ES-I3 (cell line): Measurements from ENCODE around the gene CCDC93.

ENCODE experiments used
- H3K36me3 ChIP-seq: 2 replicates; pipeline ENCODE4 v1.6.1; 2013; ENCODE audit warnings: mild to moderate bottlenecking, low read length, control low read depth, moderate library complexity; ENCODE audit not compliant: insufficient read depth
- H3K4me1 ChIP-seq: 2 replicates; pipeline ENCODE4 v1.6.1; 2013; ENCODE audit warnings: mild to moderate bottlenecking, control low read depth, low read length; ENCODE audit not compliant: insufficient read depth
- H3K9ac ChIP-seq: 2 replicates; pipeline ENCODE4 v1.6.1; 2013; ENCODE audit warnings: low read depth, mild to moderate bottlenecking, low read length, moderate library complexity
- H3K9me3 ChIP-seq: 2 replicates; pipeline ENCODE4 v1.6.1; 2013; ENCODE audit warnings: mild to moderate bottlenecking, low read length, moderate library complexity; ENCODE audit not compliant: control insufficient read depth, insufficient read depth

Gene CCDC93

DNA sequence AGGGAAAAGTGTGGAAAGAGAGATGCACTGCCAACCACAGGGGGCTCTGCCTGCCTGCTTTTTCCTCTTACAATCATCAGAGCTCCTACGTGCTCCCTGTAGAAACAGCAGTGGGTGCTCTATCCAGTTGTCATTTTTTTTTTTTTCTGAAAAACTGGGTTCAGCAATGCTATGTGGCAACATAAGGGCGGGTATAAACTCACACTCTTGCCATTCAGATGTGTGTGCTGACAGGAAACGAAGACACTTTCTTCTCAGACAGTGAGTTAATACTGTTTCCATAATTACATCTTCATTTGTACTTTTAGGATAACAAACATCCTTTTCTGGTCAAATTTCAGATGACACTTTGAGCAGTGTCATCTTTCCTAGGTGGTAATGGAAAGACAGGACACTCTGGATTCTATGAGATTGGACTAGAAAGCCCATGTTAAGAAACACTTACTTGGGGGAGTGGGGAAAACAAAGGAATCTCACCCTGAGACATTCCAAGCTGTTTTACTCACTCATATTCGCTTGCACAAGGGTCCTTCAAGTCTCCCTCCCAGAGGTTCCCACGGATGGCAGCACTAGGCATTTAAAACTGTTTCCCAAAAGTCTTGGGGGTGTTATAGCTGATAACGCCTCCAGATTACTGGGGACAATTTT is 41.3 kb downstream of the CCDC93 start:
- Histone ChIP-seq H3K36me3 (peaks cover 3% of the 10 kb centered on the region; the same call in 1 of the 2 replicates), H3K4me1 (no peaks in the 10 kb centered on the region), H3K9ac (no peak overlapping the region), H3K9me3 (no peaks in the 10 kb centered on the region)

DNA sequence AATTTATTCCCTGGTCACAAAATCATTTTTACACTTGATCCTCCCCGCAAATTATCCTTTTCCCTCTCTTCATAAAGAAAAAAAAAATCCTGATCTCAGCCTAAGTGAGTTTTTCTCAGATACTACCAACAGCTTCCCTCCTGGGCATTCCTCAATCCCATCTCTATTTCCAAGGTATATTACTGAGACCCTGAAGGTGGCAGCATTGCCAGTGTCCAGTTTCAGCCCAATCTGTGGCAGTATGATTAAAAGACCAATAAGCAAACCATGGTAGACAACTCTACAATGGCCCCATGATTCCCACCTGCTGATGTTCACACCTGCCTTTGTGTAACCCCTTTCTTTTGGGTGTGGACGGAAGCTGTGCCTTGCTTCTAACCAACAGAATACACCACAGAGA is 45.1 kb downstream of the CCDC93 start:
- Histone ChIP-seq H3K9me3 (no peaks in the 10 kb centered on the region), H3K4me1 (no peaks in the 10 kb centered on the region), H3K9ac (no peak overlapping the region), H3K36me3 (peaks cover under 1% of the 10 kb centered on the region; the same call in 1 of the 2 replicates)

DNA sequence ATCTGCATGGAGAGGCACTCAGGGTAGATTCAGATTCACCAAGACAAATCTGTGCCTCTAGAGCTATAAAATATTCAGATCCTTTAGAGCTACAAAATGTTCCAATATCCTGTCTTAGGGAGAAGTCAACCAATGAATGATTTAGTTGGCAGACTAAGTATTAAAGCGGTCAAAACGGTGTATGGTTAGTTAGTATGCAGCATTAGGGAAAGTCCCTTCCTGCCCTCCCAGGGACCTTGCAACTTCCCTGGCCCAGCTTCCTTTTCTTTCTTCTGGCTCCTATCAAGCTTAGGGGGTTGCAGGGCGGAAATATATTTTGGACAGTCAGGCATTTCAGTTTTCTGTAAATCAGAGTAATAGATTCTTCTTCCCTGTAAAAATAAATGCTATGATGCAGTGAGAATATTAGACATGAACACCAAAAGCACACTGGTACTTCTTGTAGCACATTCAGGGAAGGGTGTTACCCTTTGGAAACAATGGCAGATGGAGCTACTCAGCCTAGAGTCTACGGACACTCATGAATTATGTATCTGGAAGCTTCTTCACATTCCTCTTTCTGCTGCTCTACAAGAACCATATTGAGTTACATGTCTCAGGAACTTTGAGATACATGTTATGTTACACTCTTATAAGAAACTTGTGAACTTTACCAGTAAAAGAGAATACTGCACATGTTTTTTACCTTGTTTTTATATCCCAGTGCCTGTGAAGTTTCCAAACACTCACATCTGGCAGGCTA is 45.7 kb downstream of the CCDC93 start:
- H3K36me3 ChIP-seq, result no peaks in the 10 kb centered on the region

DNA sequence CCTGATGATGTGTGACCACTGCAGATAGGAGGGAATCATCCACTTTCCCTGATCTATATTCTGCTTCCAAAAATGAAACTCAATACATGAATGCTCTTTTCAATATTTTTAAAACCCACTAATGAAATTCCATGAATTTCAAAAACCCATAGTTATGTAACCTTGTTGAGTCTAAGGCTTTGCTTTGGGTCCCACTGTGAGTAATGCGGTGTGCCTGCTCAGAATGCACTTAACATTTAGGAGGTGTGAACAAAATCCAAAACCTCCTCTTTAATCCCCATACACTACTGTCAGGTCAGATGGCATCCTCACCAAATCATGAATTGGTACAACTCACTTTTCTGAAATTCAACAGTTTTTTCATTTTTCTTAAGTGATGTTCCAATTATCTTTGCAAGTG is 50.4 kb downstream of the CCDC93 start:
- peaks cover 2% of the 10 kb centered on the region; the same call in 1 of the 2 replicates for H3K36me3 ChIP-seq
- H3K9me3 ChIP-seq, result no peaks in the 10 kb centered on the region
- H3K4me1 ChIP-seq, result no peaks in the 10 kb centered on the region
- H3K9ac ChIP-seq, result no peak overlapping the region

More for the DNA sequence above, 45.7 kb downstream of the CCDC93 start:
- Histone ChIP-seq H3K9ac (no peak overlapping the region), H3K4me1 (no peaks in the 10 kb centered on the region), H3K9me3 (no peaks in the 10 kb centered on the region)

DNA sequence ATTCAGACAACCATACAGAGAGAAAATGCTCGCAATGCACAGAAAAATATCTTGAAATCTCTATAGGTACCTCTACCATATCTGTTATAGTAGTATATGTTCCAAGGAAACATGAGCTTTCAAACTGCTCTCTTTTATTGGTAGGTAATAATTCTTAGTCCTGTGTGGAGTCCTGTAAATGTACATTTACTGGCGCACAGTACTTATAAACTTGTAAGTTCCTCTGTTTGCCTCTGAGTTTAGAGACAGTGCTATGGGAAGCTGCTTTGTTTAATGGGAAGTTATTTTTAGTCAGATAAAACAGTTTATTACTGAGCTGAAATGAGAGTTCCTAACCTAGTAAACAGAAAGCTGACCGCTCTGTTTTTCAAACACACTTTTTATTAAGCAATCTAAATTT is 52.7 kb downstream of the CCDC93 start:
- Histone ChIP-seq H3K36me3 (peaks cover 5% of the 10 kb centered on the region), H3K9me3 (no peaks in the 10 kb centered on the region), H3K4me1 (no peaks in the 10 kb centered on the region), H3K9ac (no peak overlapping the region)

DNA sequence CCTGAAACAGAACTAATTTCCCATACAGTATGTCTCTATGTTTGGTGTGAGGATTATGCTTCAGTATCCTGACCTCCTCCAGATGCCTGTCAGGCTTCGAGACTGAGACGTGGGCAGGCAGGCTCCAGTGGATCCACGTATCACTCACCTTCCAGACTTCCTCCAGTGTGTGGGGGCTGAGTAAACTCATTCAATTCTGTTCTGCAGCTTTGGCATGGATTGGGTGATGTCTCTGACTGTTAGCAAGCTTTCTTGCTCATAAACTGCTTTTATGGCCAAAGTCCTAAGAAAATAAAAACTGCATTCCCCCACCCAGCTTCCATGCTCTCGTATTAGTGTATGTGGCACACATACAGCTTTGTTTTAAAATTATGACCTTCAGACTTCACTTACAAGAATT is 53.6 kb downstream of the CCDC93 start:
- H3K36me3 ChIP-seq, result peaks cover 5% of the 10 kb centered on the region
- no peaks in the 10 kb centered on the region for H3K4me1 ChIP-seq
- no peaks in the 10 kb centered on the region for H3K9me3 ChIP-seq
- no peak overlapping the region for H3K9ac ChIP-seq

DNA sequence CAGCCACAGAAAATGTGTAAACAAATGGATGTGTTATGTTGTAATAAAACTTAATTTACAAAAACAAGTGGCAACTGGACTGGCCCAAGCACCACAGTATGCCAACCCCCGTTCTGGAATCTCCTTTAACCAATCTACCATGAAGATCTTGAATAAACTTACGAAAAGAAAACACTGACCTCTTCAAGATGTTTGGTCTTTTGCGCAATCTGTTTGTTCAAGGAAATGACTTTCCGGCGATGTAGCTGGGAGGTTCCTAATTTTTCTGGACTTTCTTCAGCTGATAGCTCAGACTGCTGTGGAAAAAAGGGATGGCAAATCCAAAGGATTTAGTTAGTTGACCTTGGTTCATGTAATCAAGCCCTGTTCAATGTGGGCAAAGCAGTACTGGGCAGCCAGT is 55.7 kb downstream of the CCDC93 start:
- Histone ChIP-seq H3K9ac (no peak overlapping the region), H3K9me3 (no peaks in the 10 kb centered on the region), H3K4me1 (no peaks in the 10 kb centered on the region), H3K36me3 (peaks cover 5% of the 10 kb centered on the region)

DNA sequence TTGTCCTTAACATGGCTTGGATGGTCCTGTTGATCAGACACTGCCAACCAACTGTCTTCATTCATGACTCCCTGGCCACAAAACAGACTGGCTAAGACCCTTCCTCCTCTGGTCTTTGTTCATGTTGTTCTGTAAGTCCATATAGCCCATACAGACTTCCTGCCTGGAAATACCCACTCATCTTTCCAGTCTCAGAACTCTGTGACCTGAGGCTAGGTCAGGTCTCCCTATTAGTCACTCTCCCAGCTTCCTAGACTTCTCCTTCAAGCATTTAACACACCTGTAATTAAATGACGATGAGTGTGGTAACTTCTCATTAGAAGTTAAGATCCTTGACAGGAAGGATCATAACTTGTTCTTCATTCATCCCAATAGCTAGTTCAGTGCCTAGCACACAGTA is 56.3 kb downstream of the CCDC93 start:
- H3K36me3 ChIP-seq, result peaks cover 5% of the 10 kb centered on the region

DNA sequence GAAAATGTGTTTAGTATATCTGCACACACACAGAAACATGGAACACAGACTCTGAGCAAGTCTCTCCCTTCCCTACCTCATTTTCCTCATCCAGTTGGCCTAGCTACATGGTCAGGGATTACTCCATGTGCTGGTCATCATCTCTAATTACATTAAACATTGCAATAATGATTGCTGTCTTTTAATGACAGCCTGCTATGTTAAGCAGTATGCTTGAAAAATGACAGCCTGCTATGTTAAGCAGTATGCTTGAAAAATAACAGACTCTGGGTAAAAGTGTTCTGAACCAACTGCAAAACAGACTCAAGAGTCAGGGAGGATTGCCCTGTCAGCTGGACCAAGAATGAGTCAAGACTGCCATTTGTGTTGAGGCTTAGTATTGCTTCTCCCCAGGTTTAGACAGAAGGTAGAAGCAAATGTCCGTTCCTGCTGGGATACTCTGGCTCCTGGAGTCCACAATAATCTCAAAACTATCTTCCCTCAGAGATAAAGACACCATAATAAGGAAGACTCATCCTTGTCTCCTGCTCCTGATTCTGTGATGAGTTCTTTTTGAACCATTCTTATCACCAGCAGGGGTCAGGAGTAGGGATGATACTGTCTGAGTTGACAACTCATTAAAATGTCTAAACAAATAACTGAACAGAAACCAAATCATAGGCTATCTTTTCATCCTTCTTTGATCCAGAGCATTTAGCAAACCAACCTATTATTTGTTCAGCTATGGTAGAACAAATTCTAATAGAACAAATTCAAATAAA is 57.7 kb downstream of the CCDC93 start:
- H3K36me3 ChIP-seq, result peaks cover 4% of the 10 kb centered on the region
- H3K9ac ChIP-seq, result no peak overlapping the region
- H3K4me1 ChIP-seq, result no peaks in the 10 kb centered on the region
- H3K9me3 ChIP-seq, result no peaks in the 10 kb centered on the region

More for the DNA sequence above, 56.3 kb downstream of the CCDC93 start:
- no peak overlapping the region for H3K9ac ChIP-seq
- H3K9me3 ChIP-seq, result no peaks in the 10 kb centered on the region
- no peaks in the 10 kb centered on the region for H3K4me1 ChIP-seq

DNA sequence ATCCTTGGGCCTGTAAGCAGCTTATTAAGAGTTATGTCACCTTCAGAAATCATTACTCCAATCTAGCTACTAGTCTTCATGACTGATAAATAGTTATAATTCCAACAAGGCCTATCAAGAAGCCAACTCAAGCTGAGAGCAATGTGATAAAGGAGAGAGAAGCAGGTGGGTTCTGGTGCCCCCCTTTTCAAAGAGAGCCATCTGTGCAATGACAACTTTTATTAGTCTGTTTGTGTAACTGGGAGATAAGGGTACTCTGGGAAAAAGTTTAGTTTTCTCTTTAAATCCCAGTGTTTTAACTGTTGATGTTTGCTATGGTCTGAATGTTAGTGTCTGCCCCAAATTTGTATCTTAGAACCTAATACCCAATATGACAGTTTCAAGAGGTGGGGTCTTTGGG is 60.6 kb downstream of the CCDC93 start:
- no peaks in the 10 kb centered on the region for H3K4me1 ChIP-seq
- no peaks in the 10 kb centered on the region for H3K9me3 ChIP-seq
- H3K9ac ChIP-seq, result no peak overlapping the region
- peaks cover 6% of the 10 kb centered on the region for H3K36me3 ChIP-seq

DNA sequence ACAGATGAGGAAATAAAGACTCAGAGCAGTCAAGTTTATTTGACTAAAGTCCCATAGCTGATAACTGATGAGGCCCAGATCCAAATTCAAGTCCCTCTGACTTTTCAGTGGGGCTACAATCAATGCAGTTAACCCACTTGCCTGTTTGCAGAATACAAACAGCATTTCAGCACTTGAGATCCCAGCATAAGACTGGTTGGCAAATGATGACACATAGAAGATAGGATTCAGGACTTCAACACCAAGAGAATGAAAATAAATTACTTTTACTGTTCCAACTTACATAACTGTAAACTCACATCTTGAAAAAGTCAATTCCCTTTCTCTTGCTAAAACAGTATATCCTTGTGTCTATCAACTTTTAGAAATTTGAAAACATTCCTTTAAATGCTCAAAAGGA is 61.2 kb downstream of the CCDC93 start:
- no peaks in the 10 kb centered on the region for H3K9me3 ChIP-seq
- no peak overlapping the region for H3K9ac ChIP-seq
- no peaks in the 10 kb centered on the region for H3K4me1 ChIP-seq
- H3K36me3 ChIP-seq, result peaks cover 6% of the 10 kb centered on the region

DNA sequence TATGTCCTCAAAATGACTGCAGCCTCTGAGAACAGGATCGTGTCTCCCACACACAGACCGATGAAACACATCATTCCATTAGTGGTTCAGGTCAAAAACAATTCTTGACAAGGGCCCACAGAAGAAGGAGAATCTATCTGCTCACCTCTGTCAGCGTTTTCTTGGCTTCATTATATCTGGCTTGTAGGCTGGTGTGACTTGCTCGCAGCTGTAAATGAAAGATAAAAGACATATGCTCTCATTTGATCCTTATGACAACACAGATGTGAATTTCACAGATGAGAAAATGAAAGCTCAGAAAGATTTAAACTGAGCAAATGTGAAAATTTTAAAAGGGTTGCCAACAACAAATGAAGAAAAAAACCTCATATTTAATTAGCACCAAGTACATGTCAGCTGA is 61.6 kb downstream of the CCDC93 start:
- peaks cover 4% of the 10 kb centered on the region; the same call in 1 of the 2 replicates for H3K36me3 ChIP-seq
- no peak overlapping the region for H3K9ac ChIP-seq
- no peaks in the 10 kb centered on the region for H3K9me3 ChIP-seq
- no peaks in the 10 kb centered on the region for H3K4me1 ChIP-seq

DNA sequence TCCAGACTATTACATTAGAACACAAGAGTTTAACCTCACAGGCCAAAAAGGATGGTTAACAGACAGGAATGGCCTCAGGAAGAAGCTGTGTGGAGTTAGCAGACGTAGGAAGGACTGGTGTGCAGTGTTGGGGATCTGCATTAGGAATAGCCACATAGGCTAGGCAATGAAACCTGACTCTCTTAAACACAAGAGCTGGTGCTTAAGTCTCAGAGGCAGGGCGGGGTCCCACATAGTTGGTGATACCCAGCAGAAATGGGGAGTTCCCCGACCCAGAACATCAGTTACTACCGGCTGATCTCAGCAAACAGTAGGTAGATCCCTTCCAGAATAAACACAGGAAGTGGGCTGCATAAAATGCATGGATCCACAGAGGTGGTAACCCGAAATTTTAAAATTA is 64.1 kb downstream of the CCDC93 start:
- Histone ChIP-seq H3K9ac (no peak overlapping the region), H3K9me3 (no peaks in the 10 kb centered on the region), H3K36me3 (peaks cover 11% of the 10 kb centered on the region; the same call in 1 of the 2 replicates), H3K4me1 (no peaks in the 10 kb centered on the region)

DNA sequence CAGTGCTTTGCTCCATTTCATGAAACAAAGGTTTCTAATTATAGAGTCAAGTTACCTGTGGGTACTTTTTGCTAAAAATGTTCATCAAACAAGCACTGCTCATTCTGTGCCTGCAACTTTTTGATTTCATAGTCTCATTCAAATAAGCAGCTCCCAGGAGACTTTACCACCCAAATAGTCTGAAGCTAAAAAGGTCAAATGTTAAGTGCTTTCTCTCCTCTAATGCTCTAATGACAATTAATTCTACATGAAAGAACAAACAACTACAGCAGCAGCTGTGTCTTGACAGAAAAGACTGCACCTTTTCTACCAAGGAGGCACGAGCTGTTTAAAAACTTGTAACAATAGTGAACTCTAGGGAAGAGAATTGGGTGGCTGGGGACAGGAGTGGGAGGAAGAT is 65.3 kb downstream of the CCDC93 start:
- Histone ChIP-seq H3K9ac (no peak overlapping the region), H3K9me3 (no peaks in the 10 kb centered on the region), H3K4me1 (no peaks in the 10 kb centered on the region), H3K36me3 (peaks cover 15% of the 10 kb centered on the region; the same call in 1 of the 2 replicates)
